Measurements from ENCODE around the gene FLT3.

GRCh38 chr13:27988520-27988919 is 111.9 kb downstream of the FLT3 start, which contains the start of gene URAD:
- TF ChIP-seq ZNF274 (IDR thresholded peaks at IDR 0.05; ENCODE audit: low read depth, low read length) (no peak), SUZ12 (IDR thresholded peaks at IDR 0.05; ENCODE audit: extremely low read depth, insufficient read depth, insufficient read length) (no peak), YY1 (IDR thresholded peaks at IDR 0.05; ENCODE audit: insufficient read depth, insufficient read length) (no peak)
